Ovary (tissue), 9 donors: ENCODE results near the gene GPR78. TPM values are rescaled to one million over a fixed set of nuclear protein-coding genes. Genes with fewer than 3 reads are reported as not detected.
A peak's percentile ranks its signal among the peaks of the same experiment; 100 is the strongest.

Source experiments
- DNase-seq, 5 donors: peaks; one replicate each; pipeline ENCODE4 v3.0.0-alpha.2; 2019 to 2020
- H3K27ac ChIP-seq, 2 donors: fragments of 200-600 bp; one replicate each; pipeline versions ENCODE4 v1.5.1 to v1.8.0; 2019 to 2022
- H3K27me3 ChIP-seq: fragments of 200-600 bp; one replicate; pipeline ENCODE4 v1.8.0; 2022
- H3K36me3 ChIP-seq: fragments of 200-600 bp; sonication (generic); one replicate; pipeline ENCODE4 v1.5.1; 2019
- H3K4me1 ChIP-seq: one replicate; pipeline ENCODE4 v1.8.1; 2013; ENCODE audit warnings: mild to moderate bottlenecking, moderate library complexity; ENCODE audit not compliant: insufficient read depth
- H3K4me3 ChIP-seq: fragments of 200-600 bp; sonication (generic); one replicate; pipeline ENCODE4 v1.5.1; 2017
- H3K9me3 ChIP-seq, 2 donors: fragments of 200-600 bp in 1 of 2; sonication (generic) in 1 of 2; one replicate each; pipeline versions ENCODE4 v1.5.1 to v1.8.1; 2013 to 2019; ENCODE audit warnings: mild to moderate bottlenecking in 1 of 2, moderate library complexity in 1 of 2
- EP300 ChIP-seq: sonication (generic); formaldehyde crosslinking; IDR thresholded peaks from one replicate; pipeline ENCODE4 v1.6.1; 2017; ENCODE audit warnings: antibody characterized with exemption
- POLR2A ChIP-seq: fragments of 450-650 bp; IDR thresholded peaks from one replicate; pipeline ENCODE4 v1.6.1; 2017; ENCODE audit warnings: antibody characterized with exemption, mild to moderate bottlenecking, moderate library complexity
- WGBS, 3 donors: extraction: QIAGEN DNeasy Blood & Tissue Kit in 1 of 3; methylation state at CpG; one replicate each; pipeline versions ENCODE4 v1.1.5 to v1.1.7; 2013 to 2017; 5-methylcytosine and 5-hydroxymethylcytosine counted together
- intact Hi-C, 4 donors: fragments of 100-400 bp; cut with DNase I; formaldehyde crosslinking; loops; one replicate each; pipeline versions ENCODE4 v1.11.0 to v1.15.1; 2022 to 2023
- polyA plus RNA-seq, 2 donors: library from polyadenylated mRNA; stranded (reverse); fragments of 200-250 nt in 1 of 2; fragments of 350-450 nt in 1 of 2; fragmentation: Illumina TruSeq in 1 of 2; extraction: RNeasy Lipid Tissue Mini Kit (QIAGEN cat#74804) in 1 of 2; gene quantifications; one replicate each; pipeline ENCODE4 v1.2.3, GENCODE V29; 2013 to 2014
- total RNA-seq, 7 donors: library from RNA; depleted of rRNA in 2 of 7; stranded (reverse); fragments of >200 nt in 2 of 7; fragmentation: NEBNext Ultra II Directional in 3 of 7; extraction: Animal tissue kit (Norgen Biotek cat#: 25700) in 3 of 7; gene quantifications; one replicate each; pipeline versions ENCODE4 v1.1.0 to v1.2.4, GENCODE V29; 2016 to 2023
- TF ChIP-seq, protein P1 (sequence below), 3 donors: fragments of 450-650 bp in 2 of 3; fragments of 200-600 bp in 1 of 3; IDR thresholded peaks; one replicate each; pipeline versions ENCODE4 v1.5.1 to v1.8.0; 2016 to 2022; ENCODE audit warnings: antibody characterized with exemption in 3 of 3, mild to moderate bottlenecking in 1 of 3
- donor health status: DM: no; HTN: no; CAD: no; lungs with moderate emphysema.
- donor health status: DM: no; HTN: no; CAD: no.
- donor health status: Bipolar disorder and iron deficiency.
- donor health status: DM: yes; HTN: yes; CAD: no.
- donor health status: DM: no; HTN: no; CAD: no.
- donor health status: DM: yes; HTN: yes; CAD: no.

Gene GPR78
- total and polyA plus RNA-seq, 9 donors, result 1.0 to 14.7 (median 5.4) TPM

DNA sequence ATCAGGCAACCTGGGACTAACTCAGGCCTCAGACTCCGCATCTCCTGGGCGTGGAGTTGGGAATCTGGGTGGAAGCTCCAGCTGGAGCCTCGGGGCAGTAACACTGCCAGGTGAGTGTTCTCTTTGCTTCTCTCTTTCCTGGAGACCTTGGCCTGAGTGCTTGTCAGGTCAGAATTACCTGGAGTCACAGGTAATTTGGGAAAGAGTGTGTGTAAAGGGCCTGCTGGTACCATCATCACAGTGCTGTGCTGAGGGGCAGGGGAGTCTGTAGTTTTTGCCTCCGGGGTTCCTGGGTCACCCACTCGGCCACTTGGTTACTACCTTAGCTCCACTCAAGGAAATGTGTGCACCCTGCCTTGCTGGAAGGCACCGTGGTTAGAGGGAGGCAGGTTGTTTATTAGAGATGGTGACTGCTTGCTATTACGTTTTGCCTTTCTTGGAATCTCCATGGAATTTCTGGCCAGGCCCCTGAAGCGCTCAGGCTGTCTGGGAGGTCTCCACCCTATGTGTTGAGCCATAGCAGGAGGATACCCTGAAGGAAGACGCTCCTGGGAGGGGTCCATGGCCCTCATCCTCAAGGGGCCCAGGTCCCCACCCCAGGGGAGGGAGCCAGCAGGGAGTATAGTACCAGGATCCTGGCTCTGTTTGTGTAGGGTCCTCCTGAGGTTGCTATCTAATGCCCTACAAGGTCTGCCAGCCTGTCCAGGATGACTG lies 2.9 kb downstream of the GPR78 start:
- H3K27me3 ChIP-seq, result no peaks in the 10 kb centered on the region
- TF ChIP-seq, protein P1, sequence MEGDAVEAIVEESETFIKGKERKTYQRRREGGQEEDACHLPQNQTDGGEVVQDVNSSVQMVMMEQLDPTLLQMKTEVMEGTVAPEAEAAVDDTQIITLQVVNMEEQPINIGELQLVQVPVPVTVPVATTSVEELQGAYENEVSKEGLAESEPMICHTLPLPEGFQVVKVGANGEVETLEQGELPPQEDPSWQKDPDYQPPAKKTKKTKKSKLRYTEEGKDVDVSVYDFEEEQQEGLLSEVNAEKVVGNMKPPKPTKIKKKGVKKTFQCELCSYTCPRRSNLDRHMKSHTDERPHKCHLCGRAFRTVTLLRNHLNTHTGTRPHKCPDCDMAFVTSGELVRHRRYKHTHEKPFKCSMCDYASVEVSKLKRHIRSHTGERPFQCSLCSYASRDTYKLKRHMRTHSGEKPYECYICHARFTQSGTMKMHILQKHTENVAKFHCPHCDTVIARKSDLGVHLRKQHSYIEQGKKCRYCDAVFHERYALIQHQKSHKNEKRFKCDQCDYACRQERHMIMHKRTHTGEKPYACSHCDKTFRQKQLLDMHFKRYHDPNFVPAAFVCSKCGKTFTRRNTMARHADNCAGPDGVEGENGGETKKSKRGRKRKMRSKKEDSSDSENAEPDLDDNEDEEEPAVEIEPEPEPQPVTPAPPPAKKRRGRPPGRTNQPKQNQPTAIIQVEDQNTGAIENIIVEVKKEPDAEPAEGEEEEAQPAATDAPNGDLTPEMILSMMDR (IDR thresholded peaks at IDR 0.05), result no peak
- TF ChIP-seq EP300 (no peak), POLR2A (no peak)
- 63 to 68% (median 67%) methylated on average over 9 of the region's 9 CpGs for WGBS, 3 donors
- H3K27ac ChIP-seq, result no peak overlapping the region
- intact Hi-C loops, result no loop called here
- no peaks in the 10 kb centered on the region for H3K9me3 ChIP-seq
- no peak overlapping the region for H3K4me3 ChIP-seq
- peaks cover 3% of the 10 kb centered on the region for H3K4me1 ChIP-seq
- no peaks in the 10 kb centered on the region for H3K36me3 ChIP-seq
- peak in 2 of 5 donors; percentile 8 to 10 for DNase-seq

GRCh38 chr4:8583655-8584025 lies 3.4 kb downstream of the GPR78 start:
- no peaks in the 10 kb centered on the region for H3K27me3 ChIP-seq
- H3K9me3 ChIP-seq, result no peaks in the 10 kb centered on the region
- intact Hi-C loops, result no loop called here
- no peak for TF ChIP-seq POLR2A
- TF ChIP-seq, protein P1 (IDR thresholded peaks at IDR 0.05), result no peak
- TF ChIP-seq EP300, result no peak
- H3K4me3 ChIP-seq, result no peak overlapping the region
- DNase-seq, result peak in 1 of 5 donors; percentile 9
- H3K4me1 ChIP-seq, result peaks cover 3% of the 10 kb centered on the region
- H3K36me3 ChIP-seq, result no peaks in the 10 kb centered on the region
- no peak overlapping the region for H3K27ac ChIP-seq
- WGBS, 3 donors, result 69 to 79% (median 70%) methylated on average over 4 of the region's 4 CpGs

GRCh38 chr4:8585186-8585585 lies 5.0 kb downstream of the GPR78 start:
- 46 to 54% (median 54%) methylated on average over 6 of the region's 6 CpGs for WGBS, 3 donors

GRCh38 chr4:8585721-8586212 lies 5.6 kb downstream of the GPR78 start:
- WGBS, 3 donors, result 20 to 31% (median 21%) methylated on average over 7 of the region's 7 CpGs
- intact Hi-C loops, result no loop called here
- Histone ChIP-seq H3K36me3 (no peaks in the 10 kb centered on the region), H3K27me3 (no peaks in the 10 kb centered on the region), H3K4me3 (no peak overlapping the region), H3K4me1 (peaks cover 7% of the 10 kb centered on the region), H3K9me3 (no peaks in the 10 kb centered on the region), H3K27ac (no peak overlapping the region)
- peak in 2 of 5 donors; percentile 5 to 16 for DNase-seq
- TF ChIP-seq POLR2A, result no peak

More at GRCh38 chr4:8585186-8585585, 5.0 kb downstream of the GPR78 start:
- peak in 1 of 5 donors; percentile 7 for DNase-seq
- H3K27me3 ChIP-seq, result no peaks in the 10 kb centered on the region
- TF ChIP-seq EP300, result no peak
- TF ChIP-seq, protein P1 (IDR thresholded peaks at IDR 0.05), result no peak
- TF ChIP-seq POLR2A, result no peak
- peaks cover 5% of the 10 kb centered on the region for H3K4me1 ChIP-seq
- no peak overlapping the region for H3K4me3 ChIP-seq
- no peak overlapping the region for H3K27ac ChIP-seq
- H3K9me3 ChIP-seq, result no peaks in the 10 kb centered on the region
- H3K36me3 ChIP-seq, result no peaks in the 10 kb centered on the region
- intact Hi-C loops, result no loop called here

- WGBS, 3 donors, result 51 to 56% (median 55%) methylated on average over 5 of the region's 5 CpGs
- peak in 1 of 5 donors; percentile 6 for DNase-seq
- peaks cover 7% of the 10 kb centered on the region for H3K4me1 ChIP-seq
- no peak overlapping the region for H3K27ac ChIP-seq
- H3K36me3 ChIP-seq, result no peaks in the 10 kb centered on the region
- no peaks in the 10 kb centered on the region for H3K27me3 ChIP-seq
- TF ChIP-seq, protein P1 (IDR thresholded peaks at IDR 0.05), result no peak
- TF ChIP-seq POLR2A, result no peak
- TF ChIP-seq EP300, result no peak
- H3K4me3 ChIP-seq, result no peak overlapping the region
- no peaks in the 10 kb centered on the region for H3K9me3 ChIP-seq
- intact Hi-C loops, result no loop called here
These were observed 6.1 kb downstream of the GPR78 start for GRCh38 chr4:8586246-8586645.
